HG03439 (cell line): ENCODE data around the gene UTS2.

Experiments used
- ATAC-seq: cut with Tn5 transposase; IDR thresholded peaks from one replicate; pipeline ENCODE4 v1.9.1; 2021; ENCODE audit warnings: mild to moderate bottlenecking, moderate library complexity; ENCODE audit not compliant: unreplicated experiment

The UTS2 gene

GRCh38 chr1:7852804-7853683 lies at the start of gene UTS2:
UTS2 (minus strand) TSS chr1:7853065; CDS start chr1:7853003, 62 bp downstream.
- ATAC-seq, result no peak

- no peak for ATAC-seq
These were observed 46.9 kb upstream of the UTS2 start for GRCh38 chr1:7899741-7900140.

GRCh38 chr1:7898962-7899361 lies 46.1 kb upstream of the UTS2 start:
- no peak for ATAC-seq

- ATAC-seq, result no peak
These were observed 44.1 kb upstream of the UTS2 start for GRCh38 chr1:7896994-7897393.

GRCh38 chr1:7893529-7894180 lies 40.8 kb upstream of the UTS2 start:
- no peak for ATAC-seq

- ATAC-seq, result no peak
These were observed 38.9 kb upstream of the UTS2 start for GRCh38 chr1:7891804-7892203.

- ATAC-seq, result no peak
These were observed 38.0 kb upstream of the UTS2 start for GRCh38 chr1:7890853-7891252.

GRCh38 chr1:7888248-7889081 lies 35.6 kb upstream of the UTS2 start:
- ATAC-seq, result no peak

- no peak for ATAC-seq
These were observed 33.5 kb upstream of the UTS2 start for GRCh38 chr1:7886405-7886745.

- ATAC-seq, result no peak
These were observed 32.9 kb upstream of the UTS2 start for GRCh38 chr1:7885513-7886404.

GRCh38 chr1:7884757-7885156 lies 31.9 kb upstream of the UTS2 start:
- ATAC-seq, result no peak

GRCh38 chr1:7879228-7879627 lies 26.4 kb upstream of the UTS2 start:
- no peak for ATAC-seq

GRCh38 chr1:7878027-7878426 lies 25.2 kb upstream of the UTS2 start:
- no peak for ATAC-seq

GRCh38 chr1:7873801-7874795 lies 21.2 kb upstream of the UTS2 start:
- no peak for ATAC-seq

- ATAC-seq, result no peak
These were observed 18.3 kb upstream of the UTS2 start for GRCh38 chr1:7871136-7871535.

GRCh38 chr1:7869136-7869920 lies 16.5 kb upstream of the UTS2 start:
- no peak for ATAC-seq

GRCh38 chr1:7868070-7868780 lies 15.4 kb upstream of the UTS2 start:
- no peak for ATAC-seq

- ATAC-seq, result no peak
These were observed 13.1 kb upstream of the UTS2 start for GRCh38 chr1:7865978-7866377.
